Tibial nerve (tissue), 4 donors: Measurements from ENCODE around the gene VEZF1.

ENCODE experiments used
- CTCF ChIP-seq, 5 experiments: fragments of 200-600 bp in 3 of 5; fragments of 450-650 bp in 2 of 5; sonication (generic) in 3 of 5; IDR thresholded peaks; one replicate each; pipeline ENCODE4 v1.5.1; 2016 to 2019; ENCODE audit warnings: antibody characterized with exemption in 5 of 5, mild to moderate bottlenecking in 3 of 5, moderate library complexity in 2 of 5
- EP300 ChIP-seq, 2 donors: sonication (generic); formaldehyde crosslinking; IDR thresholded peaks; one replicate each; pipeline ENCODE4 v1.6.1; 2017; ENCODE audit warnings: antibody characterized with exemption in 2 of 2, mild to moderate bottlenecking in 1 of 2
- POLR2A ChIP-seq, 2 donors: fragments of 450-650 bp; IDR thresholded peaks; one replicate each; pipeline ENCODE4 v1.6.1; 2017; ENCODE audit warnings: antibody characterized with exemption in 2 of 2, mild to moderate bottlenecking in 2 of 2, moderate library complexity in 2 of 2

GRCh38 chr17:57926723-57927047, 61.4 kb downstream of the VEZF1 start:
- TF ChIP-seq POLR2A (IDR thresholded peaks at IDR 0.05): no peak
- TF ChIP-seq EP300 (IDR thresholded peaks at IDR 0.05): no peak
- no peak for TF ChIP-seq CTCF (IDR thresholded peaks at IDR 0.05)
